NAMALWA (cell line): Measurements from ENCODE around the gene ABCC3.

Source experiments
- DNase-seq: peaks from one replicate; pipeline ENCODE4 v3.0.0-alpha.2; 2015; ENCODE audit warnings: low spot score

Gene ABCC3

GRCh38 chr17:50627782-50628601 lies 6.7 kb upstream of the ABCC3 start:
- DNase-seq = no peak

GRCh38 chr17:50629902-50630301 lies 4.8 kb upstream of the ABCC3 start:
- no peak for DNase-seq

- peak; percentile 55 for DNase-seq
Observed at GRCh38 chr17:50630524-50631194, 4.0 kb upstream of the ABCC3 start.

- DNase-seq = no peak
Observed at GRCh38 chr17:50631195-50631907, 3.3 kb upstream of the ABCC3 start.

GRCh38 chr17:50631908-50632571 lies 2.6 kb upstream of the ABCC3 start:
- no peak for DNase-seq

GRCh38 chr17:50632637-50633036 lies 2.0 kb upstream of the ABCC3 start:
- DNase-seq = no peak

- DNase-seq = no peak
Observed at GRCh38 chr17:50633683-50634082, 998 bp upstream of the ABCC3 start.

- DNase-seq = no peak
Observed at GRCh38 chr17:50634915-50635731, 442 bp downstream of the ABCC3 start.

- no peak for DNase-seq
Observed at GRCh38 chr17:50635732-50635981, 976 bp downstream of the ABCC3 start.

- no peak for DNase-seq
Observed at GRCh38 chr17:50635982-50636803, 1.5 kb downstream of the ABCC3 start.

- no peak for DNase-seq
Observed at GRCh38 chr17:50636804-50637195, 2.1 kb downstream of the ABCC3 start.

GRCh38 chr17:50637829-50638605 lies 3.3 kb downstream of the ABCC3 start:
- DNase-seq = no peak

- no peak for DNase-seq
Observed at GRCh38 chr17:50638606-50638965, 3.9 kb downstream of the ABCC3 start.

GRCh38 chr17:50638966-50639713 lies 4.5 kb downstream of the ABCC3 start:
- no peak for DNase-seq

GRCh38 chr17:50640686-50641351 lies 6.1 kb downstream of the ABCC3 start:
- DNase-seq = no peak

GRCh38 chr17:50641357-50641756 lies 6.7 kb downstream of the ABCC3 start:
- DNase-seq = no peak

GRCh38 chr17:50642071-50642721 lies 7.5 kb downstream of the ABCC3 start:
- DNase-seq = no peak
